ENCODE results near the gene PRKCA. TPM values are rescaled to one million over a fixed set of nuclear protein-coding genes. Genes with fewer than 3 reads are reported as not detected.

The PRKCA gene
- total and polyA plus RNA-seq, 2 experiments from 2014 or later, result 6.4 to 35.4 TPM

- no peak for TF ChIP-seq CTCF (conservative IDR thresholded peaks at IDR 0.05; ENCODE audit: low read depth in 2 of 2)
- TF ChIP-seq, protein P1, sequence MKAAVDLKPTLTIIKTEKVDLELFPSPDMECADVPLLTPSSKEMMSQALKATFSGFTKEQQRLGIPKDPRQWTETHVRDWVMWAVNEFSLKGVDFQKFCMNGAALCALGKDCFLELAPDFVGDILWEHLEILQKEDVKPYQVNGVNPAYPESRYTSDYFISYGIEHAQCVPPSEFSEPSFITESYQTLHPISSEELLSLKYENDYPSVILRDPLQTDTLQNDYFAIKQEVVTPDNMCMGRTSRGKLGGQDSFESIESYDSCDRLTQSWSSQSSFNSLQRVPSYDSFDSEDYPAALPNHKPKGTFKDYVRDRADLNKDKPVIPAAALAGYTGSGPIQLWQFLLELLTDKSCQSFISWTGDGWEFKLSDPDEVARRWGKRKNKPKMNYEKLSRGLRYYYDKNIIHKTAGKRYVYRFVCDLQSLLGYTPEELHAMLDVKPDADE (IDR thresholded peaks at IDR 0.05), result no peak
Measured at GRCh38 chr17:66654106-66654740, 351.8 kb downstream of the PRKCA start (continued).

- Mint-ChIP-seq H3K27ac (no peak overlapping the region), H3K36me3 (ENCODE audit: low read depth) (peaks cover 6% of the 10 kb centered on the region; the same call in 2 of the 3 replicates)
- no peak for ATAC-seq
- no peak for TF ChIP-seq JUNB (IDR thresholded peaks at IDR 0.05; ENCODE audit: unreplicated experiment)
- TF ChIP-seq, protein P2, sequence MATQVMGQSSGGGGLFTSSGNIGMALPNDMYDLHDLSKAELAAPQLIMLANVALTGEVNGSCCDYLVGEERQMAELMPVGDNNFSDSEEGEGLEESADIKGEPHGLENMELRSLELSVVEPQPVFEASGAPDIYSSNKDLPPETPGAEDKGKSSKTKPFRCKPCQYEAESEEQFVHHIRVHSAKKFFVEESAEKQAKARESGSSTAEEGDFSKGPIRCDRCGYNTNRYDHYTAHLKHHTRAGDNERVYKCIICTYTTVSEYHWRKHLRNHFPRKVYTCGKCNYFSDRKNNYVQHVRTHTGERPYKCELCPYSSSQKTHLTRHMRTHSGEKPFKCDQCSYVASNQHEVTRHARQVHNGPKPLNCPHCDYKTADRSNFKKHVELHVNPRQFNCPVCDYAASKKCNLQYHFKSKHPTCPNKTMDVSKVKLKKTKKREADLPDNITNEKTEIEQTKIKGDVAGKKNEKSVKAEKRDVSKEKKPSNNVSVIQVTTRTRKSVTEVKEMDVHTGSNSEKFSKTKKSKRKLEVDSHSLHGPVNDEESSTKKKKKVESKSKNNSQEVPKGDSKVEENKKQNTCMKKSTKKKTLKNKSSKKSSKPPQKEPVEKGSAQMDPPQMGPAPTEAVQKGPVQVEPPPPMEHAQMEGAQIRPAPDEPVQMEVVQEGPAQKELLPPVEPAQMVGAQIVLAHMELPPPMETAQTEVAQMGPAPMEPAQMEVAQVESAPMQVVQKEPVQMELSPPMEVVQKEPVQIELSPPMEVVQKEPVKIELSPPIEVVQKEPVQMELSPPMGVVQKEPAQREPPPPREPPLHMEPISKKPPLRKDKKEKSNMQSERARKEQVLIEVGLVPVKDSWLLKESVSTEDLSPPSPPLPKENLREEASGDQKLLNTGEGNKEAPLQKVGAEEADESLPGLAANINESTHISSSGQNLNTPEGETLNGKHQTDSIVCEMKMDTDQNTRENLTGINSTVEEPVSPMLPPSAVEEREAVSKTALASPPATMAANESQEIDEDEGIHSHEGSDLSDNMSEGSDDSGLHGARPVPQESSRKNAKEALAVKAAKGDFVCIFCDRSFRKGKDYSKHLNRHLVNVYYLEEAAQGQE (IDR thresholded peaks at IDR 0.05; ENCODE audit: unreplicated experiment), result no peak
- TF ChIP-seq NANOG (IDR thresholded peaks at IDR 0.05; ENCODE audit: borderline replicate concordance), result no peak
- TF ChIP-seq EZH2phosphoT487 (IDR thresholded peaks at IDR 0.05; ENCODE audit: unreplicated experiment), result no peak
- no peak for TF ChIP-seq CTCF (conservative IDR thresholded peaks at IDR 0.05; ENCODE audit: low read depth in 2 of 2)
- TF ChIP-seq ZNF114 (CRISPR knock-in tag; IDR thresholded peaks at IDR 0.05), result no peak
- no peak for TF ChIP-seq STAT1 (IDR thresholded peaks at IDR 0.05; ENCODE audit: unreplicated experiment)
- TF ChIP-seq ZNF331 (CRISPR knock-in tag; IDR thresholded peaks at IDR 0.05; ENCODE audit: low read depth), result no peak
- TF ChIP-seq EZH2 (IDR thresholded peaks at IDR 0.05; ENCODE audit: low read depth, unreplicated experiment), result no peak
Measured at GRCh38 chr17:66654764-66655163, 352.4 kb downstream of the PRKCA start.

More at GRCh38 chr17:66654764-66655163, 352.4 kb downstream of the PRKCA start:
- no peak overlapping the region for H3K4me2 ChIP-seq
- H3K36me3 ChIP-seq (ENCODE audit: insufficient read depth), result no peaks in the 10 kb centered on the region
- H3F3A ChIP-seq (replicated peaks; ENCODE audit: low read depth), result no peaks in the 10 kb centered on the region
- H3K79me2 ChIP-seq (replicated peaks; ENCODE audit: insufficient read depth), result no peaks in the 10 kb centered on the region
- no peak overlapping the region for H3K4me3 ChIP-seq
- H2AFZ ChIP-seq, result no peak overlapping the region
- H4K20me1 ChIP-seq (replicated peaks; ENCODE audit: insufficient read depth), result no peaks in the 10 kb centered on the region
- H3K4me1 ChIP-seq (ENCODE audit: insufficient read depth), result no peaks in the 10 kb centered on the region
- Mint-ChIP-seq H3K9me3 (peaks cover 2% of the 10 kb centered on the region; the same call in 1 of the 3 replicates), H3K4me1 (peaks cover 9% of the 10 kb centered on the region; the same call in 2 of the 3 replicates), H3K27me3 (ENCODE audit: insufficient read depth, low read depth, poor library complexity) (no peaks in the 10 kb centered on the region), H3K4me3 (no peak overlapping the region)
- H3K9me2 ChIP-seq (ENCODE audit: insufficient read depth), result no peaks in the 10 kb centered on the region
- no peaks in the 10 kb centered on the region for H3K27me3 ChIP-seq (ENCODE audit: insufficient read depth)
- DNase-seq (ENCODE audit: low spot score), result no peak
- H3K27ac ChIP-seq (ENCODE audit: low read depth), result no peak overlapping the region
